ENCODE results near the gene ST6GALNAC2. TPM values are rescaled to one million over a fixed set of nuclear protein-coding genes. Genes with fewer than 3 reads are reported as not detected.

Gene ST6GALNAC2
- total RNA-seq, 4 donors from 2014 or later, result 5.4 to 27.1 (median 10.6) TPM

GRCh38 chr17:76594690-76595089 is 9.0 kb upstream of the ST6GALNAC2 start:
- Histone ChIP-seq H3K4me1 (peaks cover 0 to 2% (median 0%) of the 10 kb centered on the region in 3 donors), H3K27ac (no peak overlapping the region), H3K4me3 (no peak overlapping the region), H3K27me3 (peaks cover 44% of the 10 kb centered on the region), H3K9me3 (no peaks in the 10 kb centered on the region), H3K36me3 (no peaks in the 10 kb centered on the region)
- TF ChIP-seq POLR2AphosphoS5 (IDR thresholded peaks at IDR 0.05), result no peak
- no peak for TF ChIP-seq POLR2A (IDR thresholded peaks at IDR 0.05)
- TF ChIP-seq, protein P1, sequence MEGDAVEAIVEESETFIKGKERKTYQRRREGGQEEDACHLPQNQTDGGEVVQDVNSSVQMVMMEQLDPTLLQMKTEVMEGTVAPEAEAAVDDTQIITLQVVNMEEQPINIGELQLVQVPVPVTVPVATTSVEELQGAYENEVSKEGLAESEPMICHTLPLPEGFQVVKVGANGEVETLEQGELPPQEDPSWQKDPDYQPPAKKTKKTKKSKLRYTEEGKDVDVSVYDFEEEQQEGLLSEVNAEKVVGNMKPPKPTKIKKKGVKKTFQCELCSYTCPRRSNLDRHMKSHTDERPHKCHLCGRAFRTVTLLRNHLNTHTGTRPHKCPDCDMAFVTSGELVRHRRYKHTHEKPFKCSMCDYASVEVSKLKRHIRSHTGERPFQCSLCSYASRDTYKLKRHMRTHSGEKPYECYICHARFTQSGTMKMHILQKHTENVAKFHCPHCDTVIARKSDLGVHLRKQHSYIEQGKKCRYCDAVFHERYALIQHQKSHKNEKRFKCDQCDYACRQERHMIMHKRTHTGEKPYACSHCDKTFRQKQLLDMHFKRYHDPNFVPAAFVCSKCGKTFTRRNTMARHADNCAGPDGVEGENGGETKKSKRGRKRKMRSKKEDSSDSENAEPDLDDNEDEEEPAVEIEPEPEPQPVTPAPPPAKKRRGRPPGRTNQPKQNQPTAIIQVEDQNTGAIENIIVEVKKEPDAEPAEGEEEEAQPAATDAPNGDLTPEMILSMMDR (IDR thresholded peaks at IDR 0.05), result no peak
- no peak for TF ChIP-seq EP300 (IDR thresholded peaks at IDR 0.05)
- no peak for ATAC-seq
- 59 to 84% methylated on average over 3 of the region's 3 CpGs for WGBS, 2 donors (ENCODE audit: low coverage in 1 of 2)

DNA sequence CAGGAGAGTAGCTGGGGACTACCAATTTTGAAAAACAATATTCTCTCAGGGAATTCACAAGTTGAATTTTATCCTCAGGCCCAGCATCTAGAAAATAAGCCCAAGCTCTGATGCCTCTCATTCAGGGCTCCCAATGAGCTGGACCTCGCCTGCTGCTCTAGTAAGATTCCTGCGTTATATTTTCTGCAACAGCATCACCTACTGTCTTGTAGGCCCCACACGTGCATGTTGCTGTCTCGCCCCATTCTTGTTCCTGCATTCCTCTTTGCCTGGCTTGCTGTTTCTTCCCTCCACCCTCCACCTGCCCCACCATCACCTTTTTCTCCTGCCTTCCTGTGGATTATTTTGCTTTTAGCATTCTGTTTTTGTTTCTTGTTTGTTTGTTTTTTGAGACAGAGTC is 8.3 kb upstream of the ST6GALNAC2 start:
- Histone ChIP-seq H3K27me3 (peaks cover 45% of the 10 kb centered on the region), H3K4me3 (no peak overlapping the region), H3K9me3 (no peaks in the 10 kb centered on the region), H3K4me1 (no peaks in the 10 kb centered on the region), H3K36me3 (no peaks in the 10 kb centered on the region), H3K27ac (no peak overlapping the region)
- 77 to 78% methylated on average over 4 of the region's 4 CpGs for WGBS, 2 donors (ENCODE audit: low coverage in 1 of 2)
- no peak for TF ChIP-seq POLR2AphosphoS5 (IDR thresholded peaks at IDR 0.05)
- TF ChIP-seq, protein P1 (IDR thresholded peaks at IDR 0.05), result no peak
- TF ChIP-seq EP300 (IDR thresholded peaks at IDR 0.05), result no peak
- TF ChIP-seq POLR2A (IDR thresholded peaks at IDR 0.05), result no peak
- no peak for ATAC-seq

DNA sequence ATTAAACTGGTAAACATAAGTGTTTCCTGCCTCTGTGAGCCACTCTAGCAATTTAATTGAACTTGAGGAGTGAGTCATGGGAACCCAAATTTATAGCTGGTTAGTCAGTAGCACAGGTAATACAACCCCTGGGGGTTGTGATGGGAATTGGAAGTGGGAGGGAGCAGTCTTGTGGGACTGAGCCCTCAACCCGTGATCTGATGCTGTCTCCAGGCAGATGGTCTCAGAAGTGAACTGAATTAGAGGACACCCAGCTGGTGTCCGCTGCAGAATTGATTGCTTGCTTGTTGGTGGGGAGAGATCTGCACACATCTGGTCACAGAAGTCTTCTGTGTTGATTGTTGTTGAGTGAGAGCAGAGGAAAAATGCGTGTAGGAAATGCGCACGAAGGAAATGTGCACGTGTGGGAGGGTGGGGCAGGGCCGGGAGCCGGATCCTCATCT is 7.7 kb upstream of the ST6GALNAC2 start:
- no peak overlapping the region for H3K4me3 ChIP-seq
- no peak for ATAC-seq

GRCh38 chr17:76588182-76588581 is 2.5 kb upstream of the ST6GALNAC2 start:
- TF ChIP-seq EP300 (IDR thresholded peaks at IDR 0.05), result no peak
- no peak for TF ChIP-seq POLR2A (IDR thresholded peaks at IDR 0.05)
- TF ChIP-seq, protein P1 (IDR thresholded peaks at IDR 0.05), result no peak
- TF ChIP-seq POLR2AphosphoS5 (IDR thresholded peaks at IDR 0.05), result no peak
- H3K27me3 ChIP-seq, result peaks cover 70% of the 10 kb centered on the region

More for the DNA sequence above, 7.7 kb upstream of the ST6GALNAC2 start:
- no peaks in the 10 kb centered on the region for H3K9me3 ChIP-seq
- TF ChIP-seq POLR2AphosphoS5 (IDR thresholded peaks at IDR 0.05), result no peak
- no peak for TF ChIP-seq EP300 (IDR thresholded peaks at IDR 0.05)
- TF ChIP-seq, protein P1 (IDR thresholded peaks at IDR 0.05), result no peak
- TF ChIP-seq POLR2A (IDR thresholded peaks at IDR 0.05), result no peak
- H3K27me3 ChIP-seq, result peaks cover 46% of the 10 kb centered on the region
- no peaks in the 10 kb centered on the region for H3K36me3 ChIP-seq
- no peaks in the 10 kb centered on the region for H3K4me1 ChIP-seq
- no peak overlapping the region for H3K27ac ChIP-seq
- WGBS, 2 donors (ENCODE audit: low coverage in 1 of 2), result 66 to 72% methylated on average over 6 to 7 of the region's 8 CpGs

GRCh38 chr17:76586741-76587487 is 1.3 kb upstream of the ST6GALNAC2 start:
- ATAC-seq, result no peak
- H3K27ac ChIP-seq, result no peak overlapping the region
- H3K4me3 ChIP-seq, result peak overlapping the region in 1 of 2 donors; percentile 67

More at GRCh38 chr17:76588182-76588581, 2.5 kb upstream of the ST6GALNAC2 start:
- H3K4me3 ChIP-seq, result no peak overlapping the region
- ATAC-seq, result no peak
- no peaks in the 10 kb centered on the region for H3K9me3 ChIP-seq
- peaks cover 0 to 29% (median 10%) of the 10 kb centered on the region in 3 donors for H3K4me1 ChIP-seq
- no peak overlapping the region for H3K27ac ChIP-seq
- no peaks in the 10 kb centered on the region for H3K36me3 ChIP-seq

More at GRCh38 chr17:76586741-76587487, 1.3 kb upstream of the ST6GALNAC2 start:
- 0 to 34% methylated on average over 1 to 10 of the region's 17 CpGs for WGBS, 2 donors (ENCODE audit: low coverage in 1 of 2)
- TF ChIP-seq, protein P1 (IDR thresholded peaks at IDR 0.05), result no peak
- no peak for TF ChIP-seq POLR2A (IDR thresholded peaks at IDR 0.05)
- TF ChIP-seq EP300 (IDR thresholded peaks at IDR 0.05), result no peak
- TF ChIP-seq POLR2AphosphoS5 (IDR thresholded peaks at IDR 0.05), result no peak
- Histone ChIP-seq H3K36me3 (no peaks in the 10 kb centered on the region), H3K4me1 (peaks cover 0 to 29% (median 10%) of the 10 kb centered on the region in 3 donors), H3K27me3 (peaks cover 66% of the 10 kb centered on the region), H3K9me3 (no peaks in the 10 kb centered on the region)
